Memory B cell (primary cell): ENCODE results near the gene CNIH1.
"Not testable (repeated sequence)": the region's sequence is repeated elsewhere in the genome, so short reads cannot be mapped to it uniquely, and the experiment has no call there.

Experiments used
- ATAC-seq: fragments of 150-1000 bp; cut with Tn5 transposase; 2 replicates; pipeline ENCODE4 v1.10.0; 2021; ENCODE audit warnings: low read depth, mild to moderate bottlenecking, moderate library complexity
- DNase-seq, 2 donors: peaks; one replicate each; pipeline ENCODE4 v3.0.0; 2022; ENCODE audit warnings: low spot score in 2 of 2
- H3K27ac Mint-ChIP-seq: one replicate; pipeline ENCODE4 v1.8.0; 2022; ENCODE audit warnings: mild to moderate bottlenecking, moderate library complexity, mixed read lengths
- H3K27me3 Mint-ChIP-seq: one replicate; pipeline ENCODE4 v1.8.0; 2022; ENCODE audit warnings: mixed read lengths
- H3K36me3 Mint-ChIP-seq: one replicate; pipeline ENCODE4 v1.8.0; 2022; ENCODE audit warnings: mild to moderate bottlenecking, mixed read lengths
- H3K4me1 Mint-ChIP-seq: one replicate; pipeline ENCODE4 v1.8.0; 2022; ENCODE audit warnings: mixed read lengths
- H3K4me3 Mint-ChIP-seq: one replicate; pipeline ENCODE4 v1.8.0; 2022; ENCODE audit warnings: mild to moderate bottlenecking, moderate library complexity, mixed read lengths
- H3K9me3 Mint-ChIP-seq: one replicate; pipeline ENCODE4 v1.8.0; 2022; ENCODE audit warnings: mixed read lengths

The CNIH1 gene

DNA sequence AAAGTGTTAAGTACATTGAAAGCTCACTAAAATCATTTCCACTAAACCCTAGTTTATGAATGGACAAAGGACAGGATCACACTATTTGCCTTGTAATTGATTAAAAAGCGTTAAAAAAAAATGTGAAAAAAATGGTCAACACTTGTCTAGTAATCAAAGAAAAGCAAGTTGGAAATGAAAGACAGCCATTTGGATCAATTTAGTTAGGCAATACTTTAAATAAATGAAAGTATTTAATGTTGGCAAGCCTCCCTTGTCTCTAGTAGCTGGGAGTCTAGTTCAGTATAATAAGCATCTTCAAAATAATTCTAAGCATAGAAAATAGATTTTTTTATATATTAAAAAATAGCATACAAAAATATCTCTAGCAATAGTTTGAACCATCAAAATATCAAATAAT is 14.2 kb upstream of the CNIH1 start:
- DNase-seq, result no peak
- Mint-ChIP-seq H3K36me3 (peaks cover 8% of the 10 kb centered on the region), H3K9me3 (peaks cover 9% of the 10 kb centered on the region), H3K4me1 (peaks cover 5% of the 10 kb centered on the region), H3K27me3 (no peaks in the 10 kb centered on the region), H3K4me3 (no peak overlapping the region), H3K27ac (no peak overlapping the region)
- no peak for ATAC-seq

GRCh38 chr14:54453990-54454389 is 12.8 kb upstream of the CNIH1 start:
- not testable (repeated sequence) for DNase-seq, H3K36me3 Mint-ChIP-seq

GRCh38 chr14:54453252-54453651 is 12.1 kb upstream of the CNIH1 start:
- Mint-ChIP-seq H3K27me3 (no peaks in the 10 kb centered on the region), H3K9me3 (no peaks in the 10 kb centered on the region), H3K4me3 (no peak overlapping the region), H3K27ac (no peak overlapping the region), H3K36me3 (no peaks in the 10 kb centered on the region), H3K4me1 (peaks cover 5% of the 10 kb centered on the region)
- ATAC-seq (no peak), DNase-seq (no peak)

More at GRCh38 chr14:54453990-54454389, 12.8 kb upstream of the CNIH1 start:
- H3K27ac Mint-ChIP-seq, H3K27me3 Mint-ChIP-seq, H3K4me1 Mint-ChIP-seq, ATAC-seq, H3K4me3 Mint-ChIP-seq, H3K9me3 Mint-ChIP-seq: not testable (repeated sequence)

DNA sequence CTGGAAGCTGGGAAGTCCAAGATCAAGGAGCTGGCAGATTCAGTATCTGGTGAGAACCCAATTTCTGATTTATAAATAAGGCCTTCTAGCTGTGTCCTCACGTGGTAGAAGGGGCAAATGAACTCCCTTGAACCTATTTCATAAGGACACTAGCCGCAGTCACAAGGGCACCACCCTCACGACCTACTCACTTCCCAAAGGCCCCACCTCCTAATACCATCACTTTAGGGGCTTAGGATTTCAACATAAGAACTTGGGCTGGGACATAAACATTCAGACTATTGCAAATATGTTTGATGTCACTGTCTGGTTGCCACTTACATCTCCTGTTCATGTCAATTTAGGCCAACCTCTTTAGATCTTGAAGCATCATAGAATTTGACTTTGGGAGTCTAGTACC is 10.8 kb upstream of the CNIH1 start:
- Mint-ChIP-seq H3K4me3 (no peak overlapping the region), H3K36me3 (no peaks in the 10 kb centered on the region), H3K27ac (no peak overlapping the region), H3K27me3 (no peaks in the 10 kb centered on the region), H3K4me1 (peaks cover 5% of the 10 kb centered on the region), H3K9me3 (no peaks in the 10 kb centered on the region)
- ATAC-seq (no peak), DNase-seq (no peak)

DNA sequence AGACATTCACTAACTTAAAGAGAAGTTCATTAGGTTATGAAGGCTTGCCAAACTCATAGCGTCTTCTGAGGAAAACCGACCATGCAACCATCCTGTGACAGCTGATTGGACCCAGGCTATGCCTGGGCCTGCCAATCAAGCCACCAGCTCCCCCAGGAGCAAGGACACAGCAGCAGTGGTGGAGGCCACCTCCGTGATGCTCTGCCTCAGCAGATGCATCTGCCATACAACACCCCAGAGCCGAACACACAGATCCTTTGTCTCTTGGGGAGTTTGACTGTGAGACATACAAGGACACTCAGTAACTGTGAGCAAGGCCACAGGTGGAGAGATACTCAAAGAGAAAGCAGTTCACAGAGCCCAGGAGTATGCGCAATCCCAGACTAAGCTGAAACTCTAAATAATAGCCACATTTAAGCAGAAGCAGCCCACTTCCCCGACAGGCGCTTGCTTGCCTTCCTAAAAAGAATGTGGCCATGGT is 10.0 kb upstream of the CNIH1 start:
- no peak overlapping the region for H3K4me3 Mint-ChIP-seq
- DNase-seq (no peak), ATAC-seq (no peak)
- H3K27ac Mint-ChIP-seq, result no peak overlapping the region
- H3K36me3 Mint-ChIP-seq, result no peaks in the 10 kb centered on the region
- H3K9me3 Mint-ChIP-seq, result no peaks in the 10 kb centered on the region
- peaks cover 5% of the 10 kb centered on the region for H3K4me1 Mint-ChIP-seq
- peaks cover 1% of the 10 kb centered on the region for H3K27me3 Mint-ChIP-seq

DNA sequence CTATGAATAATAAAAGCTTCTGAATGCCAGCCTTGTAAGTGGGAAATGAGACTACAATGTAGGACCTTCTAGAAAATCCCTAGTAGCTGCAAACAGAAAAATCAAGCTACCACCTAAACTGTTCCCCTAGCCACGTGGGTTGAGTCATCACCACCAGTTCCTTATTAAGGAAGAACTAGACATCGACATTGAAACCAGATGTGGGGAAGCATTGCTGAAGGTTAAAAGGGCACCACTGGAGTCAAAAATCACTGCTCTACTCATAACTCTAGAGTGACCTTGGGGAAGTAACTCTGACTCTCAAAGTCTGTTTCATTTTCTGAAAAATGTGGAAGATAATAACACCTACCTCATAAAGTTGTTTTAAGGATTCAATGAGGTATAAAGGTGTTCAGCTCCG is 9.4 kb upstream of the CNIH1 start:
- ATAC-seq (peak; percentile 70), DNase-seq (no peak)
- H3K4me3 Mint-ChIP-seq, result no peak overlapping the region
- H3K27ac Mint-ChIP-seq, result no peak overlapping the region
- H3K36me3 Mint-ChIP-seq, result no peaks in the 10 kb centered on the region
- peaks cover 5% of the 10 kb centered on the region for H3K4me1 Mint-ChIP-seq
- no peaks in the 10 kb centered on the region for H3K9me3 Mint-ChIP-seq
- H3K27me3 Mint-ChIP-seq, result peaks cover 1% of the 10 kb centered on the region

GRCh38 chr14:54447231-54447692 is 6.1 kb upstream of the CNIH1 start:
- Mint-ChIP-seq H3K9me3 (no peaks in the 10 kb centered on the region), H3K4me1 (peaks cover 5% of the 10 kb centered on the region), H3K27ac (no peak overlapping the region), H3K4me3 (no peak overlapping the region), H3K27me3 (peaks cover 1% of the 10 kb centered on the region), H3K36me3 (no peaks in the 10 kb centered on the region)
- DNase-seq (no peak), ATAC-seq (no peak)

- Mint-ChIP-seq H3K27ac (no peak overlapping the region), H3K4me3 (no peak overlapping the region), H3K27me3 (peaks cover 1% of the 10 kb centered on the region), H3K36me3 (no peaks in the 10 kb centered on the region), H3K9me3 (no peaks in the 10 kb centered on the region), H3K4me1 (peaks cover 10% of the 10 kb centered on the region)
- DNase-seq (no peak), ATAC-seq (no peak)
These were observed 5.1 kb upstream of the CNIH1 start for GRCh38 chr14:54446161-54446693.

GRCh38 chr14:54444681-54445080 is 3.5 kb upstream of the CNIH1 start:
- Mint-ChIP-seq H3K4me1 (peaks cover 8% of the 10 kb centered on the region), H3K9me3 (no peaks in the 10 kb centered on the region), H3K27me3 (peaks cover 1% of the 10 kb centered on the region), H3K36me3 (no peaks in the 10 kb centered on the region), H3K27ac (no peak overlapping the region), H3K4me3 (no peak overlapping the region)
- ATAC-seq (no peak), DNase-seq (no peak)

DNA sequence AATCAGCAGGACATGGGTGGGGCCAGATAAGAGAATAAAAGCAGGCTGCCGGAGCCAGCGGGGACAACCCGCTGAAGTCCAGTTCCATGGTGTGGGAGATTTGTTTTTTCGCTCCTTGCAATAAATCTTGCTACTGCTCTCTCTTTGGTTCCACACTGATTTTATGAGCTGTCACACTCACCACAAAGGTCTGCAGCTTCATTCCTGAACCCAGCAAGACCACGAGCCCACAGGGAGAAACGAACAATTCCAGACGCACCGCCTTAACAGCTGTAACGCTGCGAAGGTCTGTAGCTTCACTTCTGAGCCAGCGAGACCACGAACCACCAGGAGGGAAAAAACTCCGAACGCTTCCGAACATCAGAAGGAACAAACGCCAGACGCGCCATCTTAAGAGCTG is 2.8 kb upstream of the CNIH1 start:
- Mint-ChIP-seq H3K36me3 (no peaks in the 10 kb centered on the region), H3K4me3 (no peak overlapping the region), H3K27me3 (peaks cover 1% of the 10 kb centered on the region), H3K9me3 (no peaks in the 10 kb centered on the region), H3K27ac (no peak overlapping the region), H3K4me1 (peaks cover 8% of the 10 kb centered on the region)
- ATAC-seq, result no peak
- no peak for DNase-seq

DNA sequence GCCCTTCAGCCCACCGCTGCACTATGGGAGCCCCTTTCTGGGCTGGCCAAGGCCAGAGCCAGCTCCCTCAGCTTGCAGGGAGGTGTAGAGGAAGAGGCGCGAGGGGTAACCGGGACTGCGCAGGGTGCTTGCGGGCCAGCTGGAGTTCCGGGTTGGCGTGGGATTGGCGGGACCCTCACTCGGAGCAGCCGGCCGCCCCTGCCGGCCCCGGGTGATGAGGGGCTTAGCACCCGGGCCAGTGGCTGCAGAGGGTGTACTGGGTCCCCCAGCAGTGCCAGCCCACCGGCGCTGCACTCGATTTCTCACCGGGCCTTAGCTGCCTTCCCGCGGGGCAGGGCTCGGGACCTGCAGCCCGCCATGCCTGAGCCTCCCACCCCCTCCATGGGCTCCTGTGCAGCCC is 1.8 kb upstream of the CNIH1 start:
- ATAC-seq, DNase-seq, H3K9me3 Mint-ChIP-seq, H3K27ac Mint-ChIP-seq, H3K27me3 Mint-ChIP-seq, H3K36me3 Mint-ChIP-seq, H3K4me3 Mint-ChIP-seq: not testable (repeated sequence)
- H3K4me1 Mint-ChIP-seq, result peaks cover 12% of the 10 kb centered on the region

- Mint-ChIP-seq H3K9me3 (no peaks in the 10 kb centered on the region), H3K27me3 (no peaks in the 10 kb centered on the region), H3K4me3 (peak overlapping the region; percentile 85), H3K27ac (peak overlapping the region; percentile 93), H3K36me3 (peaks cover 4% of the 10 kb centered on the region), H3K4me1 (peaks cover 22% of the 10 kb centered on the region)
- DNase-seq (no peak), ATAC-seq (no peak)
These were observed 700 bp downstream of the CNIH1 start for GRCh38 chr14:54440476-54440872.

- H3K36me3 Mint-ChIP-seq, result peaks cover 4% of the 10 kb centered on the region
- ATAC-seq, result no peak
- H3K4me3 Mint-ChIP-seq, result peak overlapping the region; percentile 85
- H3K4me1 Mint-ChIP-seq, result peaks cover 26% of the 10 kb centered on the region
- H3K9me3 Mint-ChIP-seq, result no peaks in the 10 kb centered on the region
- H3K27ac Mint-ChIP-seq, result peak overlapping the region; percentile 93
- H3K27me3 Mint-ChIP-seq, result no peaks in the 10 kb centered on the region
- no peak for DNase-seq
These were observed 1.1 kb downstream of the CNIH1 start for GRCh38 chr14:54440037-54440436.

- Mint-ChIP-seq H3K4me3 (no peak overlapping the region), H3K27ac (no peak overlapping the region)
These were observed 2.5 kb downstream of the CNIH1 start for GRCh38 chr14:54438703-54439102.

DNA sequence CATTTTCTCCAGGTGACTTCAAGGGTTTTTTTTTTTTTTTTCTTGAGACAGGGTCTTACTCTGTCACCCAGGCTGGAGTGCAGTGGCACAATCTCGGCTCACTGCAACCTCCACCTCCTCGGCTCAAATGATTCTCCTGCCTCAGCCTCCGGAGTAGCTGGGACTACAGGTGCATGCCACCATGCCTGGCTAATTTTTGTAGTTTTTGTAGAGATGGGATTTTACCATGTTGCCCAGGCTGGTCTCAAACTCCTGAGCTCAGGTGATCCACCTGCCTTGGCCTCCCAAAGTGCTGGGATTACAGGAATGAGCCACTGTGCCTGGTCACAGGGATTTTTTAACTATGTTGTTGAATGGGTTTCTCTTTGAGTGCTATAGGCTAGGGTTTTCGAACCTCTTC is 3.2 kb downstream of the CNIH1 start:
- H3K4me3 Mint-ChIP-seq, H3K36me3 Mint-ChIP-seq: not testable (repeated sequence)

More at GRCh38 chr14:54438703-54439102, 2.5 kb downstream of the CNIH1 start:
- ATAC-seq, result no peak
- H3K36me3 Mint-ChIP-seq, result peaks cover 9% of the 10 kb centered on the region
- no peaks in the 10 kb centered on the region for H3K9me3 Mint-ChIP-seq
- no peak for DNase-seq
- peaks cover 33% of the 10 kb centered on the region for H3K4me1 Mint-ChIP-seq
- no peaks in the 10 kb centered on the region for H3K27me3 Mint-ChIP-seq

More for the DNA sequence above, 3.2 kb downstream of the CNIH1 start:
- ATAC-seq, DNase-seq, H3K27ac Mint-ChIP-seq, H3K27me3 Mint-ChIP-seq, H3K9me3 Mint-ChIP-seq: not testable (repeated sequence)
- H3K4me1 Mint-ChIP-seq, result peaks cover 34% of the 10 kb centered on the region
